K562 (cell line): ENCODE measurements around the gene CAPN10. TPM values are rescaled to one million over a fixed set of nuclear protein-coding genes. Genes with fewer than 3 reads are reported as not detected.

ENCODE experiments used
- CBX8 ChIP-seq: fragments of 200-600 bp; sonication (generic); IDR thresholded peaks from 2 replicates; pipeline ENCODE4 v1.6.1; 2012; ENCODE audit warnings: borderline replicate concordance, mixed run types, low read depth, mild to moderate bottlenecking, moderate library complexity, mixed read lengths, low read length, control low read depth, inconsistent platforms; ENCODE audit not compliant: poor library complexity, severe bottlenecking; ENCODE audit errors: extremely low read depth
- CHD1 ChIP-seq: fragments of 200-600 bp; sonication (generic); IDR thresholded peaks from one replicate; pipeline ENCODE4 v1.6.1; 2012; ENCODE audit warnings: mild to moderate bottlenecking, moderate library complexity, low read length, inconsistent platforms
- PRPF4 ChIP-seq: fragments of 200-400 bp; formaldehyde crosslinking; IDR thresholded peaks from one replicate; pipeline ENCODE4 v1.6.1; 2017; ENCODE audit warnings: low read length, low read depth, mild to moderate bottlenecking; ENCODE audit not compliant: insufficient read depth, poor library complexity, severe bottlenecking
- SMAD3 ChIP-seq: fragments of 450-650 bp; formaldehyde crosslinking; conservative IDR thresholded peaks from 2 replicates; pipeline ENCODE4 v1.4.0; 2020; ENCODE audit warnings: mild to moderate bottlenecking
- ZNF316 ChIP-seq: fragments of 450-650 bp; IDR thresholded peaks from 2 replicates; pipeline ENCODE4 v1.6.1; 2016
- ZNF76 ChIP-seq: fragments of 250-450 bp; sonication (Bioruptor Pico); IDR thresholded peaks from 2 replicates; pipeline ENCODE4 v1.4.0; 2020; ENCODE audit warnings: mild to moderate bottlenecking, moderate library complexity, borderline replicate concordance
- polyA plus RNA-seq, 8 experiments: library from polyadenylated mRNA; depleted of rRNA in 4 of 8; stranded (reverse) in 5 of 8; unstranded in 3 of 8; fragments of >200 nt; fragmentation: Nextera tagmentation in 2 of 8; fragmentation: Illumina TruSeq in 1 of 8; extraction: Ambion mirVana in 2 of 8; extraction: Trizol in 1 of 8; gene quantifications; 2 replicates each; pipeline versions ENCODE4 v1.2.1 to v1.2.3, GENCODE V29; 2011 to 2014; ENCODE audit warnings: inconsistent platforms in 1 of 8, missing spikeins in 1 of 8
- total RNA-seq, 7 experiments: library from RNA; depleted of rRNA in 6 of 7; stranded (reverse); fragments of >200 nt in 6 of 7; fragmentation: Illumina TruSeq in 2 of 7; extraction: Trizol in 2 of 7; gene quantifications; 2 replicates each; pipeline versions ENCODE4 v1.2.1 to v1.2.3, GENCODE V29; 2011 to 2021; ENCODE audit warnings: low replicate concordance in 1 of 7
- TF ChIP-seq, protein P1 (sequence below), 2 experiments: fragments of 450-650 bp; IDR thresholded peaks; 2 replicates each; pipeline ENCODE4 v1.6.1; 2018; ENCODE audit warnings: mild to moderate bottlenecking in 2 of 2, low read depth in 1 of 2; ENCODE audit not compliant: partially characterized antibody in 2 of 2
- TF ChIP-seq, protein P2 (sequence below): sonication (generic); formaldehyde crosslinking; IDR thresholded peaks from 2 replicates; pipeline ENCODE4 v1.8.1; 2023; ENCODE audit warnings: missing genetic modification reagents, mild to moderate bottlenecking, borderline replicate concordance

Gene CAPN10
- total and polyA plus RNA-seq, 9 of the 15 experiments (the other 6 are each of a cell fraction or from before 2014, with no cell fraction given) = 0.08 to 26.1 (median 8.4) TPM

DNA sequence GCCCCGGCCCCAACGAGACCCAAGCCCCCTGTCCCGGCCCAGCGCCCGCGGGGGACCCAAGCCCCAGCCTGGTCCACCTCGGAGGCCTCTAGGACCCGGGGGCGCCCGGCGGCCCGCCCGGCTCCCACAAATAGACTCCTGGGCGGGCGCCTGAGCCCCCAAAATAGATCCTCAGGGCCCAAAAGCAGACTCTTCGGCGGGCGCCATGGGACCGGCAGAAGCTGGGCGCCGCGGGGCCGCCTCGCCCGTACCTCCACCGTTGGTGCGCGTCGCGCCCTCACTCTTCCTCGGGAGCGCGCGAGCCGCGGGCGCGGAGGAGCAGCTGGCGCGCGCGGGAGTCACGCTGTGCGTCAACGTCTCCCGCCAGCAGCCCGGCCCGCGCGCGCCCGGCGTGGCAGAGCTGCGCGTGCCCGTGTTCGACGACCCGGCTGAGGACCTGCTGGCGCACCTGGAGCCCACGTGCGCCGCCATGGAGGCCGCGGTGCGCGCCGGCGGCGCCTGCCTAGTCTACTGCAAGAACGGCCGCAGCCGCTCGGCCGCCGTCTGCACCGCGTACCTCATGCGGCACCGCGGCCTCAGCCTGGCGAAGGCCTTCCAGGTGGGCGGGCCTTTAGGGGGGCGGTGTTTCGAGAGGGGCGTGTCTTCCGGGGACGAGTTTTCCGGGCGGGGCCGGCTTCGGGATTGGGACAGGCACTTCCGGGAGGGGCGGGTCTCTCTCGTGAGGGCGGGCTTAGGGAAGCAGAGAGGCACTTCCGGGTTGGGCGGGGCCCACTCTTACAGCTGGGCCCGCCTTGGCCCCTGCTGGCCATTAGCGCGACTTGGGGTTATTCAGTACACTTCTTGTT, 25.8 kb upstream of the CAPN10 start (continued):
- TF ChIP-seq CHD1 (no peak), PRPF4 (no peak), ZNF316 (no peak), CBX8 (no peak), SMAD3 (no peak), ZNF76 (CRISPR knock-in tag) (no peak)
- TF ChIP-seq, protein P1, sequence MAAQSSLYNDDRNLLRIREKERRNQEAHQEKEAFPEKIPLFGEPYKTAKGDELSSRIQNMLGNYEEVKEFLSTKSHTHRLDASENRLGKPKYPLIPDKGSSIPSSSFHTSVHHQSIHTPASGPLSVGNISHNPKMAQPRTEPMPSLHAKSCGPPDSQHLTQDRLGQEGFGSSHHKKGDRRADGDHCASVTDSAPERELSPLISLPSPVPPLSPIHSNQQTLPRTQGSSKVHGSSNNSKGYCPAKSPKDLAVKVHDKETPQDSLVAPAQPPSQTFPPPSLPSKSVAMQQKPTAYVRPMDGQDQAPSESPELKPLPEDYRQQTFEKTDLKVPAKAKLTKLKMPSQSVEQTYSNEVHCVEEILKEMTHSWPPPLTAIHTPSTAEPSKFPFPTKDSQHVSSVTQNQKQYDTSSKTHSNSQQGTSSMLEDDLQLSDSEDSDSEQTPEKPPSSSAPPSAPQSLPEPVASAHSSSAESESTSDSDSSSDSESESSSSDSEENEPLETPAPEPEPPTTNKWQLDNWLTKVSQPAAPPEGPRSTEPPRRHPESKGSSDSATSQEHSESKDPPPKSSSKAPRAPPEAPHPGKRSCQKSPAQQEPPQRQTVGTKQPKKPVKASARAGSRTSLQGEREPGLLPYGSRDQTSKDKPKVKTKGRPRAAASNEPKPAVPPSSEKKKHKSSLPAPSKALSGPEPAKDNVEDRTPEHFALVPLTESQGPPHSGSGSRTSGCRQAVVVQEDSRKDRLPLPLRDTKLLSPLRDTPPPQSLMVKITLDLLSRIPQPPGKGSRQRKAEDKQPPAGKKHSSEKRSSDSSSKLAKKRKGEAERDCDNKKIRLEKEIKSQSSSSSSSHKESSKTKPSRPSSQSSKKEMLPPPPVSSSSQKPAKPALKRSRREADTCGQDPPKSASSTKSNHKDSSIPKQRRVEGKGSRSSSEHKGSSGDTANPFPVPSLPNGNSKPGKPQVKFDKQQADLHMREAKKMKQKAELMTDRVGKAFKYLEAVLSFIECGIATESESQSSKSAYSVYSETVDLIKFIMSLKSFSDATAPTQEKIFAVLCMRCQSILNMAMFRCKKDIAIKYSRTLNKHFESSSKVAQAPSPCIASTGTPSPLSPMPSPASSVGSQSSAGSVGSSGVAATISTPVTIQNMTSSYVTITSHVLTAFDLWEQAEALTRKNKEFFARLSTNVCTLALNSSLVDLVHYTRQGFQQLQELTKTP (IDR thresholded peaks at IDR 0.05; ENCODE audit: low read depth in 1 of 2, partially characterized antibody in 2 of 2) = no peak
- TF ChIP-seq, protein P2, sequence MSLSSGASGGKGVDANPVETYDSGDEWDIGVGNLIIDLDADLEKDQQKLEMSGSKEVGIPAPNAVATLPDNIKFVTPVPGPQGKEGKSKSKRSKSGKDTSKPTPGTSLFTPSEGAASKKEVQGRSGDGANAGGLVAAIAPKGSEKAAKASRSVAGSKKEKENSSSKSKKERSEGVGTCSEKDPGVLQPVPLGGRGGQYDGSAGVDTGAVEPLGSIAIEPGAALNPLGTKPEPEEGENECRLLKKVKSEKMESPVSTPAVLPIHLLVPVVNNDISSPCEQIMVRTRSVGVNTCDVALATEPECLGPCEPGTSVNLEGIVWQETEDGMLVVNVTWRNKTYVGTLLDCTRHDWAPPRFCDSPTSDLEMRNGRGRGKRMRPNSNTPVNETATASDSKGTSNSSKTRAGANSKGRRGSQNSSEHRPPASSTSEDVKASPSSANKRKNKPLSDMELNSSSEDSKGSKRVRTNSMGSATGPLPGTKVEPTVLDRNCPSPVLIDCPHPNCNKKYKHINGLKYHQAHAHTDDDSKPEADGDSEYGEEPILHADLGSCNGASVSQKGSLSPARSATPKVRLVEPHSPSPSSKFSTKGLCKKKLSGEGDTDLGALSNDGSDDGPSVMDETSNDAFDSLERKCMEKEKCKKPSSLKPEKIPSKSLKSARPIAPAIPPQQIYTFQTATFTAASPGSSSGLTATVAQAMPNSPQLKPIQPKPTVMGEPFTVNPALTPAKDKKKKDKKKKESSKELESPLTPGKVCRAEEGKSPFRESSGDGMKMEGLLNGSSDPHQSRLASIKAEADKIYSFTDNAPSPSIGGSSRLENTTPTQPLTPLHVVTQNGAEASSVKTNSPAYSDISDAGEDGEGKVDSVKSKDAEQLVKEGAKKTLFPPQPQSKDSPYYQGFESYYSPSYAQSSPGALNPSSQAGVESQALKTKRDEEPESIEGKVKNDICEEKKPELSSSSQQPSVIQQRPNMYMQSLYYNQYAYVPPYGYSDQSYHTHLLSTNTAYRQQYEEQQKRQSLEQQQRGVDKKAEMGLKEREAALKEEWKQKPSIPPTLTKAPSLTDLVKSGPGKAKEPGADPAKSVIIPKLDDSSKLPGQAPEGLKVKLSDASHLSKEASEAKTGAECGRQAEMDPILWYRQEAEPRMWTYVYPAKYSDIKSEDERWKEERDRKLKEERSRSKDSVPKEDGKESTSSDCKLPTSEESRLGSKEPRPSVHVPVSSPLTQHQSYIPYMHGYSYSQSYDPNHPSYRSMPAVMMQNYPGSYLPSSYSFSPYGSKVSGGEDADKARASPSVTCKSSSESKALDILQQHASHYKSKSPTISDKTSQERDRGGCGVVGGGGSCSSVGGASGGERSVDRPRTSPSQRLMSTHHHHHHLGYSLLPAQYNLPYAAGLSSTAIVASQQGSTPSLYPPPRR (CRISPR knock-in tag) = no peak
